ENCODE measurements around the gene FBXW8.

DNA sequence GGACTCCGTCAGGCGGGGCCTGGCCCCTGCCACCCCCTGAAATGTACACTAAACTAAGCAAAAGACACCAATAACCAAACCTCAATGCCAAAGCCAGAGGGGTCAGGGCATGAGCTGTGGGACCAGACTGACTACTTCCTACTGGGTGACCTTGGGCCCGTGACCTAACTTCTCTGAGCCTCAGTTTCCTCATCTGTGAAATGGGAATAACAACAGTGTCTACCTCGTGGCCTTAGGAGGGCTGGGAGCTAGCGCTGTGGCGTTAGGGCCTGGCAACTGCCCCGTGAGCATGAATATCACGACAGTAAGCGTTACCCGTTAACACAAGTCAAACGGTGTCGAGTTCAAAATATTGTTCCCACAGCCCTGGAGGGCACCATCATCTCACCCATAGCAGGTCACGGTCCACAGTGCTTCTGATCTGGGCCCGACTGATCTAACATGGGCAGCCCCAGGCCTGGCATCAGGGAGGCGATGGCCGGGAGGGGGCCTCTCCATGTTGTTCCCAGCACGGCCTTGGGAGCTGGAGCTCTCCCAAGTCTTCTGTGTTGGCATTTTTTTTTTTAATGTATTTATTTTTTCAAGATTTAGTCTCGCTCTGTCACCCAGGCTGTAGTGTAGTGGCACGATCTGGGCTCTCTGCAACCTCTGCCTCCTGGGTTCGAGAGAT is 136.2 kb downstream of the FBXW8 start:
- no peak for TF ChIP-seq TAF1 (IDR thresholded peaks at IDR 0.05; ENCODE audit: borderline replicate concordance, insufficient read depth, low read length)
- TF ChIP-seq SIN3A (IDR thresholded peaks at IDR 0.05; ENCODE audit: borderline replicate concordance, insufficient read depth, low read length), result no peak
